Thyroid gland (tissue), 4 donors: ENCODE measurements around the gene BZW1. TPM values are rescaled to one million over a fixed set of nuclear protein-coding genes. Genes with fewer than 3 reads are reported as not detected.

Experiments
- DNase-seq, 2 donors: peaks; one replicate each; pipeline ENCODE4 v3.0.0-alpha.2; 2019
- H3K27ac ChIP-seq, 3 donors: fragments of 200-600 bp; sonication (generic); 1 replicate in 2 of 3; 2 replicates in 1 of 3; pipeline ENCODE4 v1.5.1; 2016 to 2019; ENCODE audit warnings: mild to moderate bottlenecking in 1 of 3, moderate library complexity in 1 of 3
- H3K27me3 ChIP-seq: fragments of 200-600 bp; sonication (generic); one replicate; pipeline ENCODE4 v1.5.1; 2019
- H3K36me3 ChIP-seq, 2 donors: fragments of 200-600 bp; sonication (generic); one replicate each; pipeline ENCODE4 v1.5.1; 2016 to 2019
- H3K4me1 ChIP-seq, 2 donors: fragments of 200-600 bp; sonication (generic); one replicate each; pipeline ENCODE4 v1.5.1; 2017 to 2019
- H3K4me3 ChIP-seq, 3 donors: fragments of 200-600 bp; sonication (generic); replicated peaks in 1 of 3; 1 replicate in 2 of 3; 2 replicates in 1 of 3; pipeline ENCODE4 v1.5.1; 2016; ENCODE audit warnings: mild to moderate bottlenecking in 1 of 3
- H3K9me3 ChIP-seq: fragments of 200-600 bp; sonication (generic); one replicate; pipeline ENCODE4 v1.5.1; 2017
- CTCF ChIP-seq, 6 experiments: fragments of 200-600 bp in 3 of 6; fragments of 450-650 bp in 3 of 6; sonication (generic) in 3 of 6; IDR thresholded peaks; one replicate each; pipeline ENCODE4 v1.5.1; 2016 to 2019; ENCODE audit warnings: antibody characterized with exemption in 6 of 6, mild to moderate bottlenecking in 2 of 6, inconsistent platforms in 1 of 6, moderate library complexity in 1 of 6
- POLR2A ChIP-seq, 2 donors: fragments of 450-650 bp; IDR thresholded peaks; one replicate each; pipeline ENCODE4 v1.6.1; 2017; ENCODE audit warnings: antibody characterized with exemption in 2 of 2, mild to moderate bottlenecking in 2 of 2, moderate library complexity in 1 of 2
- WGBS, 2 donors: methylation state at CpG; one replicate each; pipeline ENCODE4 v1.1.5; 2017; 5-methylcytosine and 5-hydroxymethylcytosine counted together
- intact Hi-C: fragments of 100-400 bp; cut with DNase I; formaldehyde crosslinking; loops from one replicate; pipeline ENCODE4 v1.15.1; 2023
- total RNA-seq, 4 donors: library from RNA; depleted of rRNA; stranded (reverse); fragments of >200 nt; gene quantifications; one replicate each; pipeline ENCODE4 v1.2.3, GENCODE V29; 2016

The BZW1 gene
- total RNA-seq, 4 donors from 2014 or later = 136 to 192 (median 144) TPM

DNA sequence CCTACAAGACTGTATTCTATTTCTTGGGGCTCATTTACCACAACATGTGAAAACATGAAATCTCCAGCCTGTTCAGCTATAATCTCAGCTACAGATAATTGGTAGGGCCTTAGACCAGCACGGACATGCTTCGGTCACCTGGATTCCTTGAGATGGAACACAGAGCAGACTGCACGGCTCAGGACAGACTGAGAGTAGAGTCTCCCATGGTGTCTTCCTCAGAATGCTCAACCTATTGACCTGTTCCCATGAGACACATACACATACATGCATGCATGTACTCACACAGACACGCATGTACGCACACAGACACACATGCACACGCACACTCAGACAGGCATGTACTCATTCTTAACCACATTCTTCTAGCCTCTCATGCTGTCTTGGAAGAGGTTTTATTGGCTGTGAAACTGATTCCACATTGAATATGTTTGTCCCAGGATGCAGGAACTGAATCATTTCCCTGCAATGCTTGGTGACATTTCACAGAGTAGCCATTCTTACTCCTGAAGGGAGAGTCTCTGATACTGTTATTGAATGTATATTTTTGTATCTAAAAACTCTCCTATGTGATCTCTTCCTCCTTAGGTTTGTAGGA is 23.5 kb upstream of the BZW1 start:
- Histone ChIP-seq H3K36me3 (no peaks in the 10 kb centered on the region), H3K27ac (peak overlapping the region; percentile 67 to 73 (median 68)), H3K27me3 (no peaks in the 10 kb centered on the region), H3K9me3 (no peaks in the 10 kb centered on the region), H3K4me3 (no peak overlapping the region), H3K4me1 (peaks cover 14 to 26% of the 10 kb centered on the region in 2 donors)
- intact Hi-C loops = no loop called here
- 70 to 76% methylated on average over 6 of the region's 6 CpGs for WGBS, 2 donors
- TF ChIP-seq POLR2A (IDR thresholded peaks at IDR 0.05) = no peak
- TF ChIP-seq CTCF (IDR thresholded peaks at IDR 0.05) = no peak
- DNase-seq = peak; percentile 30 to 34

DNA sequence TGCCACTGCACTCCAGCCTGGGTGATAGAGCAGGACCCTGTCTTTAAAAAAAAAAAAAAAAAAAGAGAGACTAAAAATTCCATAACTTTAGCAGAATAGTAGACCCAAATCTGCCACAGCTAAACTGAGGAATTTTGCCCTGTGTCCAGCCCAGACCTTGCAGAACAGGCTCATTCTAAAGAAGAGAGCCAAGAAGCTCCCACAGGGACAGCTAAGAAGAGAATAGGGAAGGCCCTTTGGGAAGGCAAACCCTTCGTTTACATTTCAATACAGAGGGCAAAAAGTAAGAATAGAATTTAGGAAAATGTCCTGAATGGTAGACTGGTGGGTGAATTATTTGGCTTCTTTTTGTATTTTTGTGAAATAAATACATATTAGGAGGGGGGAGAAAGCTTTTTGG is 21.5 kb upstream of the BZW1 start:
- intact Hi-C loops = no loop called here

DNA sequence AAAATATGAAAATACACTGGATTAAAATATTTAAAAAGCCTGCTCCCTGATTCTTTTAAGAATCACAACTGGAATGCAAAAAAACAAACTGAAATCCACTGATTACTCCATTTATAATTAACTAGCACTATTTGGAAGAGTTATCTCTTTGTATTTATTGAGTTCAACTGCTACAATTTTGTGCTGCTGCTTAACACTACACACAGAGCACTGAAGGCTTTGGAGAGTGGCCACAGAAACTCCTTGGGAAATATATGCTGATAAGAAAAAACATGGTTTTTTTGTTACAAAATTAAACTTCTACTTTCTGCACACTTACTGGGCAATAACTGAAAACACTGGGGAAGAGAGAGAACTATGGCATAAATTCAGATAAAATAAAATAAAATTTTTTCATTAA is 19.8 kb upstream of the BZW1 start:
- Histone ChIP-seq H3K9me3 (no peaks in the 10 kb centered on the region), H3K27ac (no peak overlapping the region), H3K27me3 (no peaks in the 10 kb centered on the region), H3K36me3 (no peaks in the 10 kb centered on the region), H3K4me1 (peaks cover 16 to 20% of the 10 kb centered on the region in 2 donors), H3K4me3 (no peak overlapping the region)
- TF ChIP-seq POLR2A (IDR thresholded peaks at IDR 0.05) = no peak
- no peak for TF ChIP-seq CTCF (IDR thresholded peaks at IDR 0.05)
- DNase-seq = no peak
- intact Hi-C loops = no loop called here

More for the DNA sequence above, 21.5 kb upstream of the BZW1 start:
- DNase-seq = no peak
- no peak overlapping the region for H3K4me3 ChIP-seq
- H3K36me3 ChIP-seq = no peaks in the 10 kb centered on the region
- H3K27me3 ChIP-seq = no peaks in the 10 kb centered on the region
- H3K27ac ChIP-seq = no peak overlapping the region
- H3K4me1 ChIP-seq = peaks cover 14 to 26% of the 10 kb centered on the region in 2 donors
- no peaks in the 10 kb centered on the region for H3K9me3 ChIP-seq
- 47 to 80% methylated on average over 1 of the region's 1 CpG for WGBS, 2 donors
- TF ChIP-seq CTCF (IDR thresholded peaks at IDR 0.05) = no peak
- TF ChIP-seq POLR2A (IDR thresholded peaks at IDR 0.05) = no peak

DNA sequence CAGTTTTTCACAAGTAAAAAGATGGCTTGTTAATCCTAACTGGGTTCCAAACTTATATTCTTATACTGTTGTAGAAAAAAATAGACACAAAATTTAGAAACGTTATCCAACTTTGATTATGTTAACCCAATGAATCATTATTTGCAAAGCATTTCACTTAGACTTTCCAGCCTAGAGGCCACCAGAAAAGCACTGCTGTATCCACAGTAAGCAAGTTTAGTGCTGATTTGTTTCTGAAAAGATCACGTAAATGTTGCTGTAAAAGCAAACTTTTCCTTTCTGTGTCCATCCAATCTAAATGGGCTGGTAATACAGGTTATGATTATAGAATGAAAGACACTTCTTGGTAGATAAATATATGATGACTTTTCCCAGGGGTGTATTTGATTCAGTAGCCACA is 17.6 kb upstream of the BZW1 start:
- Histone ChIP-seq H3K4me3 (no peak overlapping the region), H3K27me3 (no peaks in the 10 kb centered on the region), H3K4me1 (peaks cover 0 to 3% of the 10 kb centered on the region in 2 donors), H3K27ac (no peak overlapping the region), H3K9me3 (no peaks in the 10 kb centered on the region), H3K36me3 (no peaks in the 10 kb centered on the region)
- TF ChIP-seq POLR2A (IDR thresholded peaks at IDR 0.05) (no peak), CTCF (IDR thresholded peaks at IDR 0.05) (no peak)
- intact Hi-C loops = no loop called here
- no peak for DNase-seq
- WGBS, 2 donors = 83 to 88% methylated on average over 2 of the region's 2 CpGs

DNA sequence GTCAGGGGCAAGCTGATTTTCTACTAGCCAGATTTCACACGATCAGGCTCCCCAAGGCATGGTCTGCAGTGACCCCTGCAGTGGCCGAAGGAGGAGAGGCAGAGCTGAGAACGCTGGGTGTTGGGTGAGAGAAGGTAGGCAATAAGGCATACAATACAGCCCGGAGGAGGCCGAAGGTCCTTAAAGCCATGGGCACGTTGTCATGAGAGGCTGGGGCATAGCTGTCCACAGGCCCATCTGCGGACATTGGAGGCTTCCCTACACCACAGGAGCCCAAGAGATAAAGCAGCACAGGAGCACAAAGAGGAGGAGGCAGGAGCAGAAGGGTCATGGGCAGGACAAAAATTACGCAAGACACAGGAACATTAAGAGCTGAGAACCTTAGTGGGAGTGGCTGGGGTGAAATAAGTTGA is 16.7 kb upstream of the BZW1 start:
- no peak for DNase-seq
- 66 to 71% methylated on average over 8 of the region's 8 CpGs for WGBS, 2 donors
- Histone ChIP-seq H3K9me3 (no peaks in the 10 kb centered on the region), H3K27ac (no peak overlapping the region), H3K4me3 (no peak overlapping the region), H3K27me3 (no peaks in the 10 kb centered on the region), H3K4me1 (peaks cover 0 to 3% of the 10 kb centered on the region in 2 donors), H3K36me3 (no peaks in the 10 kb centered on the region)
- TF ChIP-seq POLR2A (IDR thresholded peaks at IDR 0.05) = no peak
- TF ChIP-seq CTCF (IDR thresholded peaks at IDR 0.05) = no peak
- intact Hi-C loops = no loop called here
